GM12801 (cell line): ENCODE results near the gene AFM.

Experiments
- CTCF ChIP-seq: IDR thresholded peaks from one replicate; pipeline ENCODE4 v1.5.1; 2011; ENCODE audit warnings: control low read depth; ENCODE audit not compliant: insufficient read length; ENCODE audit errors: extremely low read depth

AFM gene

GRCh38 chr4:73481358-73481757 lies at the start of gene AFM:
TSS of gene AFM (plus strand) at chr4:73481745. CDS start at chr4:73481776, 31 bp downstream.
- no peak for TF ChIP-seq CTCF

GRCh38 chr4:73431813-73432168 lies 49.8 kb upstream of the AFM start:
- TF ChIP-seq CTCF = no peak

- TF ChIP-seq CTCF = no peak
Observed at GRCh38 chr4:73432169-73433000, 49.2 kb upstream of the AFM start.

GRCh38 chr4:73433140-73433539 lies 48.4 kb upstream of the AFM start:
- no peak for TF ChIP-seq CTCF

- no peak for TF ChIP-seq CTCF
Observed at GRCh38 chr4:73434311-73434710, 47.2 kb upstream of the AFM start.

- TF ChIP-seq CTCF = no peak
Observed at GRCh38 chr4:73435984-73436383, 45.6 kb upstream of the AFM start, which contains the start of gene AFP. TSS of gene AFP (plus strand) at chr4:73436221. CDS start at chr4:73436263, 42 bp downstream.

- TF ChIP-seq CTCF = no peak
Observed at GRCh38 chr4:73436674-73437557, 44.6 kb upstream of the AFM start.
